Left hindlimb (tissue), 1 donor: ENCODE measurements around the gene FAM3B.
"Not testable (repeated sequence)": the region's sequence is repeated elsewhere in the genome, so short reads cannot be mapped to it uniquely, and the experiment has no call there.

Experiments used
- DNase-seq: peaks from one replicate; pipeline ENCODE4 v3.0.0-alpha.2; 2018

The FAM3B gene

GRCh38 chr21:41316200-41317062, at the start of gene FAM3B:
Gene FAM3B (plus strand): TSS chr21:41316801. CDS start chr21:41316880, 79 bp downstream.
- DNase-seq: no peak

- DNase-seq: no peak
These were observed 49.3 kb upstream of the FAM3B start for GRCh38 chr21:41267346-41267745.

GRCh38 chr21:41269535-41269934, 47.1 kb upstream of the FAM3B start:
- no peak for DNase-seq

GRCh38 chr21:41277196-41277595, 39.4 kb upstream of the FAM3B start:
- DNase-seq: no peak

GRCh38 chr21:41277846-41278245, 38.8 kb upstream of the FAM3B start:
- DNase-seq: no peak

- DNase-seq: no peak
These were observed 36.3 kb upstream of the FAM3B start for GRCh38 chr21:41280115-41280919.

GRCh38 chr21:41282412-41282811, 34.2 kb upstream of the FAM3B start:
- DNase-seq: no peak

GRCh38 chr21:41283211-41283818, 33.3 kb upstream of the FAM3B start:
- DNase-seq: peak; percentile 54

- no peak for DNase-seq
These were observed 27.2 kb upstream of the FAM3B start for GRCh38 chr21:41289431-41289830.

- no peak for DNase-seq
These were observed 26.3 kb upstream of the FAM3B start for GRCh38 chr21:41290106-41290799.

- DNase-seq: no peak
These were observed 21.9 kb upstream of the FAM3B start for GRCh38 chr21:41294548-41295231.

- no peak for DNase-seq
These were observed 20.8 kb upstream of the FAM3B start for GRCh38 chr21:41295721-41296254.

GRCh38 chr21:41302976-41303375, 13.6 kb upstream of the FAM3B start:
- no peak for DNase-seq

GRCh38 chr21:41304068-41304720, 12.4 kb upstream of the FAM3B start:
- DNase-seq: no peak

GRCh38 chr21:41307219-41307618, 9.4 kb upstream of the FAM3B start:
- DNase-seq: no peak

GRCh38 chr21:41313285-41314164, 3.1 kb upstream of the FAM3B start:
- DNase-seq: not testable (repeated sequence)

- DNase-seq: no peak
These were observed 875 bp upstream of the FAM3B start for GRCh38 chr21:41315726-41316125.

GRCh38 chr21:41317063-41317392, 427 bp downstream of the FAM3B start:
- DNase-seq: no peak

- no peak for DNase-seq
These were observed 857 bp downstream of the FAM3B start for GRCh38 chr21:41317458-41317857.

GRCh38 chr21:41318218-41318617, 1.6 kb downstream of the FAM3B start:
- DNase-seq: no peak

GRCh38 chr21:41319273-41319672, 2.7 kb downstream of the FAM3B start:
- DNase-seq: no peak
